HG03045 (cell line): ENCODE data around the gene BABAM2.
A peak's percentile ranks its signal among the peaks of the same experiment; 100 is the strongest.
"Not testable (repeated sequence)": the region's sequence is repeated elsewhere in the genome, so short reads cannot be mapped to it uniquely, and the experiment has no call there.

ENCODE experiments used
- ATAC-seq: cut with Tn5 transposase; IDR thresholded peaks from one replicate; pipeline ENCODE4 v1.9.1; 2021; ENCODE audit warnings: mild to moderate bottlenecking, moderate library complexity; ENCODE audit not compliant: unreplicated experiment

The BABAM2 gene

GRCh38 chr2:27890146-27890923 lies at the start of gene BABAM2, which contains the start of gene RBKS:
BABAM2 (plus strand) TSS chr2:27890729; CDS start chr2:27894557, 3,828 bp downstream.
RBKS (minus strand) TSS chr2:27890387; CDS start chr2:27890345, 42 bp downstream.
- ATAC-seq = peak; percentile 70

- no peak for ATAC-seq
Observed at GRCh38 chr2:27842894-27843293, 47.6 kb upstream of the BABAM2 start.

- ATAC-seq = no peak
Observed at GRCh38 chr2:27843992-27844391, 46.5 kb upstream of the BABAM2 start.

- ATAC-seq = no peak
Observed at GRCh38 chr2:27844821-27845255, 45.7 kb upstream of the BABAM2 start.

GRCh38 chr2:27847333-27847732 lies 43.2 kb upstream of the BABAM2 start:
- no peak for ATAC-seq

- no peak for ATAC-seq
Observed at GRCh38 chr2:27849558-27850205, 40.8 kb upstream of the BABAM2 start.

GRCh38 chr2:27852691-27853090 lies 37.8 kb upstream of the BABAM2 start:
- ATAC-seq = no peak

- no peak for ATAC-seq
Observed at GRCh38 chr2:27854229-27854862, 36.2 kb upstream of the BABAM2 start.

- ATAC-seq = no peak
Observed at GRCh38 chr2:27855476-27855875, 35.1 kb upstream of the BABAM2 start.

- no peak for ATAC-seq
Observed at GRCh38 chr2:27856386-27856785, 34.1 kb upstream of the BABAM2 start.

- ATAC-seq = no peak
Observed at GRCh38 chr2:27856956-27857355, 33.6 kb upstream of the BABAM2 start.

GRCh38 chr2:27857417-27858172 lies 32.9 kb upstream of the BABAM2 start:
- no peak for ATAC-seq

- ATAC-seq = no peak
Observed at GRCh38 chr2:27860111-27860510, 30.4 kb upstream of the BABAM2 start.

GRCh38 chr2:27863146-27863545 lies 27.4 kb upstream of the BABAM2 start:
- ATAC-seq = no peak

GRCh38 chr2:27863955-27864354 lies 26.6 kb upstream of the BABAM2 start:
- ATAC-seq = not testable (repeated sequence)

GRCh38 chr2:27866237-27866636 lies 24.3 kb upstream of the BABAM2 start:
- ATAC-seq = no peak

GRCh38 chr2:27869763-27870162 lies 20.8 kb upstream of the BABAM2 start:
- no peak for ATAC-seq

- ATAC-seq = no peak
Observed at GRCh38 chr2:27870724-27871123, 19.8 kb upstream of the BABAM2 start.

GRCh38 chr2:27871802-27872201 lies 18.7 kb upstream of the BABAM2 start:
- ATAC-seq = no peak

GRCh38 chr2:27873091-27873490 lies 17.4 kb upstream of the BABAM2 start:
- no peak for ATAC-seq
